Urothelium cell line (cell line): ENCODE results near the gene MRPL11.
"Not testable (repeated sequence)": the region's sequence is repeated elsewhere in the genome, so short reads cannot be mapped to it uniquely, and the experiment has no call there.

ENCODE experiments used
- DNase-seq: peaks from one replicate; pipeline ENCODE4 v3.0.0; 2011; ENCODE audit warnings: low spot score, mixed read lengths
- FAIRE-seq: peaks from 2 replicates; lab custom pipeline; 2011; peaks lifted over from hg19 to GRCh38; lab: Jason Lieb, UNC

MRPL11 gene

GRCh38 chr11:66432597-66432996 is 6.1 kb downstream of the MRPL11 start:
- FAIRE-seq (no peak), DNase-seq (no peak)

- FAIRE-seq, DNase-seq: not testable (repeated sequence)
Measured at GRCh38 chr11:66431871-66432329, 6.7 kb downstream of the MRPL11 start.

- DNase-seq, FAIRE-seq: not testable (repeated sequence)
Measured at GRCh38 chr11:66431287-66431686, 7.4 kb downstream of the MRPL11 start.

- no peak for FAIRE-seq
- DNase-seq = peak; percentile 75
Measured at GRCh38 chr11:66429983-66430602, 8.6 kb downstream of the MRPL11 start.

- FAIRE-seq (no peak), DNase-seq (no peak)
Measured at GRCh38 chr11:66428933-66429332, 9.7 kb downstream of the MRPL11 start.

GRCh38 chr11:66426314-66426713 is 12.3 kb downstream of the MRPL11 start:
- FAIRE-seq = no peak
- DNase-seq = no peak

- peak; percentile 93 for FAIRE-seq
- peak; percentile 91 for DNase-seq
Measured at GRCh38 chr11:66421492-66422205, 17.0 kb downstream of the MRPL11 start.

GRCh38 chr11:66420671-66421476 is 17.8 kb downstream of the MRPL11 start, which contains the start of gene NPAS4:
TSS of gene NPAS4 (plus strand) at chr11:66421035. CDS start at chr11:66421180, 145 bp downstream.
- no peak for FAIRE-seq
- no peak for DNase-seq

GRCh38 chr11:66419825-66420224 is 18.8 kb downstream of the MRPL11 start:
- FAIRE-seq = no peak
- no peak for DNase-seq

- no peak for FAIRE-seq
Measured at GRCh38 chr11:66418986-66419308, 19.7 kb downstream of the MRPL11 start.

GRCh38 chr11:66418168-66418985 is 20.3 kb downstream of the MRPL11 start:
- peak; percentile 96 for DNase-seq
- FAIRE-seq = peak; percentile 55

More at GRCh38 chr11:66418986-66419308, 19.7 kb downstream of the MRPL11 start:
- DNase-seq = no peak

GRCh38 chr11:66417000-66417399 is 21.6 kb downstream of the MRPL11 start:
- FAIRE-seq = no peak
- no peak for DNase-seq

- FAIRE-seq (no peak), DNase-seq (no peak)
Measured at GRCh38 chr11:66415423-66415822, 23.2 kb downstream of the MRPL11 start.

GRCh38 chr11:66414120-66414934 is 24.3 kb downstream of the MRPL11 start:
- no peak for DNase-seq
- no peak for FAIRE-seq

- FAIRE-seq = no peak
- no peak for DNase-seq
Measured at GRCh38 chr11:66413167-66413566, 25.5 kb downstream of the MRPL11 start.

- no peak for DNase-seq
- FAIRE-seq = no peak
Measured at GRCh38 chr11:66412110-66412509, 26.5 kb downstream of the MRPL11 start.

- DNase-seq = no peak
Measured at GRCh38 chr11:66411323-66411722, 27.3 kb downstream of the MRPL11 start.

GRCh38 chr11:66410191-66410590 is 28.5 kb downstream of the MRPL11 start:
- FAIRE-seq (no peak), DNase-seq (no peak)

More at GRCh38 chr11:66411323-66411722, 27.3 kb downstream of the MRPL11 start:
- FAIRE-seq = no peak

- no peak for FAIRE-seq
- DNase-seq = no peak
Measured at GRCh38 chr11:66409226-66409625, 29.4 kb downstream of the MRPL11 start.
